CD4-positive, alpha-beta T cell treated with Interleukin-15 for 1 hour (primary cell): ENCODE data around the gene SERINC3.

Source experiments
- DNase-seq: peaks from one replicate; pipeline ENCODE4 v3.0.0-alpha.2; 2020

SERINC3 gene

DNA sequence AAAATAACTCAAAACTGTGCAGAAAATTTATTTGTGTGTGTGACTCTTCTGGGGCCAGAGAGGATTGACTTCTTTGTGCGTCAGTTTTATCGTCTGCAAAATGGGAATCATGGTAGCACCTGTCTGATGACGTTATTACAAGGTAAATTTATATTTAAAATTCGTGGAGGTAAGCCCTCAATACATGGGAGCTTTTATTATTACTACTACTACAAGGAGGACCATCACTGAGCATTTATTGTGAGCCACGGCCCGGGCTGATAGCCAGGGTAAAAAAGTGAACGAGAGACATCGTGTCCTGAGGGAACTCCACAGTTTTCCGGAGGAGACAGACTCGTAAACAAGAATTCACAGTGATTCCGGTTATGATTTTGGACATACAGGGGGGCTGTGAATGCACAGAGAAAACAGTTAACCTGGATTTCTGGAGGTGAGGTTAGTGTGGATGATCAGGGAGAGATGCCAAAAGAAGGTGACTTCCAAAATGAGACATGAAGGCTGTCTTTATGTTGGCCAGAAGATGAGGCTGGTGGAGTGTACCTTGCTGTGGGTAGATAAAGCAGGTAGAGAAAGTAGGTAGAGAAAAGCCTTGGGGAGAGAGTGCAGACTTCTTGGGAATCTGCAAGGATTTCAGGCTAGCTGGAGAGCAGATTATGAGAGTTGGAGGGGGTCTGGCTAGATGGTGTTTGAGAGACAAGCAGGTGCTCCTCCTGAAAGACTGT lies 10.6 kb upstream of the SERINC3 start:
- DNase-seq = no peak

DNA sequence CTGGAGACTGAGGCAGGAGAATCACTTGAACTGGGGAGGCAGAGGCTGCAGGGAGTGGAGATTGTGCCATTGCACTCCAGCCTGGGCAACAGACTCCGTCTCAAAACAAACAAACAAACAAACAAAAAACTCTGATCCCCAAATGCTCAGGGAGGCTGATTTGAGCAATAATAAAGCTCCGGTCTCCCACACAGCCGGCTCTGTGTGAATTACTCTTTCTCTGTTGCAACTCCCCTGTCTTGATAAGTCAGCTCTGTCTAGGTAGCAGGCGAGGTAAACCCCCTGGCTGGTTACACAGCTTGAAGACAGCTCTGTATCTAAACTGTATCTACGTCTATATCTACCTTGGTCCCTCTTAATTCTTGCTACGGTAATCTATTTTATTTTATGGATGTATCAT lies 6.4 kb upstream of the SERINC3 start:
- DNase-seq = no peak

DNA sequence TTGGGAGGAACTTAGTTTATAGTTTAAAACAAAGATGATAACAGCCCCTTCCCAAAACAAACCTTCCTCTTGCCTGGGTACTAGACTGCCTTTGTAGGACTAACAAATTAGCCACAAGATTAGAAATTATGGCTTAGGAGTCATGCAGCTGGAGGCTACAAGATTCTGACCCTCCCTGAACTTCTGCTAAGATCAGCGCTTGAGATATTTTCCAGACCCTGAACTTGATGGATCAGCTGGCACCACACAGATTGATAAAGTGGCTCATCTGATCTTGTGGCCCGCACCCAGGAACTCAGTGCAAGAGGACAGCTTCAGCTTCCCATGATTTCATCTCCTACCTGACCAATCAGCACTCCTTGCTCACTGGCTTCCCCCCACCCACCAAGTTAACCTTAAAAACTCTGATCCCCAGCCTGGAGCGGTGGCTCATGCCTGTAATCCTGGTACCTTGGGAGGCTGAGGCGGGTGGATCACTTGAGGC lies 5.9 kb upstream of the SERINC3 start:
- DNase-seq = no peak

DNA sequence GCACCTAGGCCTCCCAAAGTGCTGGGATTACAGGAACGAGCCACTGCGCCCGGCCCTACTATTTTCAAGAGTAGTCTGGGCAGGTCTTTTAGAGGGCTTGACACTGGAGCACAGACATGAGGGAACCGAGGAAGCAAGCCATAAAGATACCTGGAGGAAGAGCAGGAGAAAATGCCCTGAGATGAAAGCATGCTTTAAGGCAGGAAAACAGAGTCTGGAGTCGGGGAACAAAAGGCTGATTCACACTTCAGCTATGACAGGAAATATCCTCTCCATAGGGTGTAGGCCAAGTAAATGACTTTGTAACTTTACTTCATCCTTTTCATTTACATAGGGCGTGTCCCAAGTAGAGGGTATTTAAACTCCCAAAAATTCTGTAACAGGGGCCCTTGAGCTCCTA lies 4.3 kb upstream of the SERINC3 start:
- no peak for DNase-seq

DNA sequence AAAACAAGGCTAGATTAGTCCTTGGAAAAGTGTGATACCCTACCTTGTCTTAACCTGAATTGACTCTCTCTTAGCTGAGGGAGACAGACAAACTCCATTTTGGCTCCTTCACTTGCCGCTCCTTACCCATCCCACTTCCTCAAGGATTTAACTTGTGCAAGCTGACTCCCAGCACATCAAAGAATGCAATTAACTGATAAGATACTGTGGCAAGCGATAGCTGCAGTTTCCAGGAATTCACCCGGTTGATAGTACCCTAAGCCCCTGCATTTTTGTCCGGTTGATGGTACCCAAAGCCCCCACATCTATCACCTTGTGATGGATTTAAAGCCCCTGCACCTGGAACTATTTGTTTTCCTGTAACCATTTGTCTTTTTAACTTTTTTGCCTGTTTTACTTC lies 1.9 kb upstream of the SERINC3 start:
- DNase-seq = no peak

DNA sequence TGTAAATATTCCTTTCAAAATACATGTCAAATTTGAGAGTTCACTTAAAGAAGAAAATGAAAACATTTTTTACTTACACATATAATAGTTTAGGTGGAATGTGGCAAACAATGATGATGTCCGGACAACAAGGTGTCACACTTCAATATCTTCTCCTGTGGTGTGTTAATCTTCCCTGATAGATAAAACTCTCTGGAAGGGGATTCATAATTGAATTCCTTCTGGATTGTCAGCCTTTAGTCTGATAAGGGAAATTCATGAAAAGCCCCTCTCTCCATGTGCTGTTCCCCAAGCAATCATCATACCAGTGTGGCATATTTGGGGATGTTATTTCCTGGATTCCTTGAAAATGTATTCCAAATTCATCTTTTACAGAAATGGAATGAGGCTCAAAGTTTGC lies 971 bp upstream of the SERINC3 start:
- no peak for DNase-seq

DNA sequence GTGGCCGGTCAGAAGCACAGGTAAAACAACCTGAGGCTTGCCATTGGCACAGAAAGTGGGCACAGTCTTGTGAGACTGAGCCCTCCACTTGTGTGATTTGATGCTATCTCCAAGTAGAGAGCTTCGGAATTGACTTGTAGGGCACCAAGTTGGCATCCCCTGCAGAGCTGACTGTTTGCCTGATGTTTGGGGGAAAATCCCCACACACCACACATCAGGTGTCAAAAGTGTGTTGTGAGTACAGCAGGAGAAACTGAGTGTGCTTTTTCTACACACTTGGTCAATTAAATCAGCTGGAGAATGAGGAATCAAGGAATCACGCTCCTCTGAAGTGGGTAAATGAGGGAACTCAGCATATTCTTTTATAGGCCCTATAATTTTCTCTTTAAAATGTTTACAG lies 989 bp downstream of the SERINC3 start:
- DNase-seq = no peak

DNA sequence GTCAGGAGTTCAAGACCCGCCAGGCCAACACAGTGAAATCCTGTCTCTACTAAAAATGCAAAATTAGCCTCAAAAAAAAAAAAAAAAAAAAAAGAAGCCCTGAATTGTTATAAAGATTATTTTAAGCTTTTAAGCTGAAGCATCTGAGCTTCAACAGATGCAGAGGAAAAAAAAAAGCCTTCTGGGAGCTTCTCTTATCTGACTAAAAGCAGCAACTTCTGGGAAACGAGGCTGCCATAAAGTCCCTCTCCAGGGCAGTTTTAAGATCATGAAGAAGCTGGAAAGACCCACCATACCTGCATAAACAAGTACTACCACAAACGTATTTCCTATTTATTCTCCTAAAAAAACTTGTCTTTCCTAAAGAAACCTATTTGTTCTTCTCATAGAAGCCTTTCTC lies 3.6 kb downstream of the SERINC3 start:
- DNase-seq = no peak

DNA sequence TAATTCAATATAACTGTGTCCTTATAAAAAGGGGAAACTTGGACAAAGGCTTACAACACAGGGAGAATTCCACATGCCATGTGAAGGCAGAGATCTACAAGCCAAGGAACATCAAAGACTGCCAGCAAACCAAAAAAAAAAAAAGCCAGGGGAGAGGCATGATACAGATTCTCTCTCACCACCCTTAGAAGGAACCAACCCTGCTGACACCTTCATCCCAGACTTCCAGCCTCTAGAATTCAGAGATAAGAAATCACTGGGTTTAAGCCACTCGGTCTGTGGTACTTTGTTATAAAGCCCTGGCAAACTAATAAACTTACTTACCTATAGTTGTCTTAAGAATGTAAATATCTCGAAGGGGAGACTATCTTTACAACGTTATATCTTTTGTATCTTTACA lies 4.4 kb downstream of the SERINC3 start:
- DNase-seq = no peak

DNA sequence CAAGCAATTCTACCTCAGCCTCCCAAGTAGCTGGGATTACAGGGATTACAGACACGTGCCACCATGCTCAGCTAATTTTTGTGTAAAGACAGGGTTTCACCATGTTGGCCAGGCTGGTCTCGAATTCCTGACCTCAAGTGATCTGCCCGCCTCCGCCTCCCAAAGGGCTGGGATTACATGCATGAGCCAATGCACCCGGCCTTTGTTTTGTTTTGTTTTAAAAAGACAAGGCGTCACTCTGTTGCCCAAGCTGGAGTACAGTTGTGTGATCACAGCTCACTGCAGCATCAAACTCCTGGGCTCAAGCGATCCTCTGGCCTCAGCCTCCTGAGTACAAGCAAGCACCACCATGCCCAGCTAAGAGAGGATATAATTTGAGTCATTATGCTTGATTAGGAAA lies 5.4 kb downstream of the SERINC3 start:
- DNase-seq = no peak

DNA sequence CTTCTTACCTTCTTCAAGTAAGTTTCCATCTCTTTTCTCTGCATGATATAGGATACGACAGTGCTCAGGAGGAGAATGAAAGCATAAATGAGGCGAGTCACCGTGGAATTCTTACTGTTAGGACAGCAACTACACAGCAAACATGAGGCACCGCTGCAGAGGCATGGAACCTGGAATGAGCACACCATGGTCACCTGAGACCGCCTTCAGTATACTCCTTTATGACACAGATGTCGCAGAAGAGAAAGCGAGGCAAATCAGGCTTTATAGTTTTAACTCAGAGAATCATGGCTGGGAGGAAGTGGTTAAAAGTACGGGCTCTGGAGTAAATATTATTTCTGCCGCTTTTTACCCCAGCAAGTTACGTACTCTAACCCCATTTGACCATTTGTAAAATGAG lies 8.0 kb downstream of the SERINC3 start:
- DNase-seq = no peak

DNA sequence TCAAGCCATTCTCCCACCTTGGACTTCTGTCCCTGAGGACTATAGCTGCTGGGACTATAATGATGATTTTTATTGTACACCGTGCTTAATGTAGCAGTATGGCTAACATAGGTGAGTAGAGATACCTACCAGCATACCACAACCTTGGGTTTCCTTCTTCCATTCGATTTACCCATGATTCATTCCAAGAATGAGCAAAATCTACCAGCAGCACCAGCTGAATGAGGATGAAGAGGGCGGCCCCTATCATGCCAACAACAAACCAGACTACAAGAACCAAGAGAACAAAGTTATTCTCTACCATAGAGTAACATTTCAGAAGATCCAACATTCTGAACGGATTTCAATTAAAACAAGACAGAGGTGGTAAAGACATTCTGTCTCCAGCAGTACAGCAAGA lies 12.1 kb downstream of the SERINC3 start:
- no peak for DNase-seq

DNA sequence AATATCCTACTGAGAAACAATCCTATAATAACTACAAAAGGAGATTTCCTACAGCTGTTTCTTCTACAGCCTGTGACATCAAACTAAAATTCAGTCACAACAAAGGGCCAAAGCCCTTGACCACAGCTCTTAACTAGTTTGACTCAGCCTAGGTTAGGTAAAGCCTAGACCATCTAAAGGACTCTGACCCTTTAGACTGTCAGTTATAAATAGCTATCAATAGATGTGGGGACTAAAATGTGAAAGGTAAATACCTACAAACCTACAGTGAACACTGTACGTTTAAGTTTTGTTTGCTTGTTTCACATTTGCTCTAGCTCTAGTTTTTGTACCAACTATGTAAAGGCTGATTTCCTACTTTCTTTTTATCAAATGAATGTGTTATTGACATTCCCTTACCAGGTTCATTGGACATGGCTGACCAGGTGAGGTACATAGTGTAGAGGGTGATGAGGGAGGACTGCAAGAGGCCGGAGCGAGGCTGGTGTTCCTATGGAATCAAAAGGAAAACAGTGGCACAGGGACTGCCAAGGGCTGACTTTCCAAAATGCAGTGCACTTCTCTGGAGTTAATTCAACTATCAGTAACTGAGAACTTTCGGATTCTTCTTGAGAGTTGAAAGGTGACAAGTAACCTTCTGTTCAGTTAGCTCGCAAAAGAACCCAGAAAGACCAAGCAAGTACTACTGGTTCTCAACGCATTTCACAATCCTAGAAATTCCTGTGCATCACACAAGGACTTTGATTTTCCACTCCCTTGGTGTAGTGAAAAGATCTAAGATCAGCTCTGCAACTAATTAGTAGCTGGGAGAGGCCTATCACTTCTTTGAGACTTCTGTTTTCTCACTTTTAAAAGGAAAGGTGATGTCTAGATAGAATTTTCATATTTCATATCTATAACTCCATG lies 17.2 kb downstream of the SERINC3 start:
- DNase-seq = no peak

DNA sequence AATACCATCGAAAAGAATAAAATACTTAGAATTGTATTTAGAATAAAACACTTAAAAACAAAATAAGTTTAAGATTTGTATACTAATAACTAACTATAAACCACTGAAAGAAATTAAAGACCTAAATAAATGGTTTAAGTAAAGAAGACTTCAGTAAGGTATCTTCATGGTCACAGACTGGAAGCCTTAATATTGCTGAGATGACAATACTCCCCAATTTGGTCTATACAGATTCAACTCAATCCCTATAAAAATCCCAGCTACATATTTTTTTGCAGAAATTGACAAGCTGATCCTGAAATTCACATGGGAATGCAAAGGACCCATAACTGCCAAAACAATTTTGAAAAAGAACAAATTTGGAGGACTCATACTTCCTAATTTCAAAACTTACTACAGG lies 18.9 kb downstream of the SERINC3 start:
- DNase-seq = no peak

DNA sequence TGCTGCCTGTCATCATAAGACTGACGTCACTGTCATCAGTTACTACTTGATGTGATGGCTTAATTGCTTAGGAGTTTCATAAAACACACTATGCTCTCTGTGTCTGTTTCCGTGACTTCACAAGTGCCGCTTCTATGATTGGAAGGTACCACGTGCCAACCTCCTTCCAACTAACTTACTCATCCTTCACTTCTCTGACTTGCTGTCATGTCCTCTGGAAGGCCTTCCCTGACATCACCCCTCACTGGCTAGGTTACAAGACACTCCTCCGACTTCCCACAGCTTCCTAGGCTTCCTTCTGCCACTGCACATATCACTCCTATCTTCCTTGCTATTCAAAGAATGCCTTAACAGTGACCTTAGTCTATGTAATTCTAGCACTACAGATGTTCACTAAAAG lies 20.4 kb downstream of the SERINC3 start:
- no peak for DNase-seq

DNA sequence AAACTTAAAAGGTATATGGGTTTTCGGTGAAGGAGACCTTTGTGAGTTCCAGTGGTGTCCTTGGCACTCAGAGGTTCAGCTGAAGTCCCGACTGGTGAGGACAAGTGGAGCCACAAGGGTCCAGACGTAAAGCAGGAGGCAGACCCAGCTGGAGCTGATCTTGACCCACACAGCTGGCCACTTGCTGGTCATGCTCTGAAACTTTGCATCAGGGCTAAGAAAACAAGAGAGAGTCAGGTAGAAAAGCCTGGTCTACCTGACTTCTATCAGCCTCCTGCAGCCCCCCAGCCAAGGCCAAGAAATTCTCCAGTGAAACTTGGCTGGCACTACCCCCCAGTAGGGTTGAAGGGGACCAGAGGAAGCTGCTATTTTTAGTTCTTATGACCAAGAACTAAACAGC lies 21.6 kb downstream of the SERINC3 start:
- no peak for DNase-seq

DNA sequence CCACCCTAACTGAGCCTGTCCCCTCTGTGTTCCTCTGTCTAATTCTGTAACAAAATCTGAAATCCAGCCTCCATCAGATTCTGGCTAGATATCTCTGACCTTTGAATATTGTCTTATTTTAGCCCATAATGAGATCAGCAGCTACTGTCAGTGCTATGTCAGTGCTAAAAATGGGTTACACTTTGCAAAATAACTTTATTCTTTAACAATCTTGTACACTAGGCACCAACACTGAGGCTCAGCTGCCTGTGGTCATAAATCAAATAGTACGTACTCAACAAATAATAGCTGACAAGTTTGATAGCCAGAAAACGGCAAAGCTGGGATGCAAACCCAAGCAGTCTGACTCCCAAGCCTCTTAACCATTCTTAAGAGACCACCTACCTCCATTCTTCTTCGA lies 24.1 kb downstream of the SERINC3 start:
- no peak for DNase-seq

DNA sequence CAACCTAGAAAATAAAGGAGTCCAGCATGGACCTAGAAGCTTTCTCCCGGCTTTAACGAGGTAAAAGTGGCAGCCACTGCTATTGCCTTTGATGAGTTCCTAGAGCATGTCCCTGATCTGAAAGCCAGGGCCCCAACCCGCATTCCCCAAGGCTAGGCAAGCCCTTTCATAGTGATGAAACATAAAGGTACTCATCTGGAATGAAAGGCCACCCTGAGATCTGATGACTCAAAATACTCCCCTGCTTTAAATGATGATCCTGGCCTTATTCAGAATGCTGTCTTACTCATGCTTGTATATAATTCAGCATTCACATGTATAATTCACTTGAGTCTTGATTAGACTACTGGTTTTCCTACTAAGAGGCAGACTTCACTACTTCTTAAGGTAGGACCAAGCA lies 24.9 kb downstream of the SERINC3 start:
- no peak for DNase-seq

DNA sequence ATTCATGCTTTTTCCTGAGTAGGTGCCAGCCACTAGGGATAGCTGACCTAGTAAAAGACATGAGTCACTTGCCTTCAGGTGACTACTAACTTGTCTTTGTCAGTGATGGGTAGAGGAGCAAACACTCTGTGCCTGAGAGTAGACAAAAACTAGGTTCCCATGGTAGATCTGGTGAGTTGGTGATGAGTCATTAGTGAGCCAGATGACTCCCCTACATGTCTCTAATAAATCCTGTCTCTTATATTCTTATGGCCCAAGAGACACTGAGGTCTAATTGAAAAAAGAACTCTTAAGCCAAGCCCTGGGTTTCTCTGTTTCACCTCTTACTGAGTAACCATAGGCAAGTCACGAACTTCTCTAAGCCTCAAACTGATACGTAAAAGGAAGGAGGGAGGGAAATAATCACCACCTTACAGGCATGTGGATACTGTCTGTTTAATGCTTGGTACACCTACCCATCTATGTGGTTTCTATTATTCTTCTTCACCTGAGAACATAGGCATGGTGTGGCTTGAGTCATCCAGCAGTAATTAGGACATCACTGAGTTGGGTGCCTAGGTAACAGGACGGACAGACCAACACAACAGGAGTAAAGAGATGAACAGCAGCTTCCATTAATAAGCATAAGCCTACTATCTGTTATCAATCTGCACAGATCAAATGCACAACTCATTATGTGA lies 25.9 kb downstream of the SERINC3 start:
- DNase-seq = no peak

DNA sequence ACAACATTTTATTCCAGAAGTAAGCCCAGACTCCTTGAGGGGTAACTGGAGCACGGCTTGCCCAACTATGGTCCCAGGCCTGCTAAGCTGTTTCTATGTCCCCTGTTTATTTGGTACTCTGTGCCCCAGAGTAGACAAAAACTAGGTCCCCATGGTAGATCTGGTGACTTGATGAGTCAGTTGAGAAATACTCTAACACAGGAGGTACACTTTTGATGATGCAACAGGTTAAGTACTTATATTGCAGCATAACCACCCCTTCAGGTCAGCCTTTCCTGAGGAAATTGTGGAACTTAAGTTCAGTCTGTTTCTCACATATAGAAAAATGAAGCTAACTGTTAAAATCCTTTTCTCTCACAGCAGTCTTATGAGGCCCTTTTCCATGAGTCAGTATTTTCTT lies 26.6 kb downstream of the SERINC3 start:
- DNase-seq = no peak

DNA sequence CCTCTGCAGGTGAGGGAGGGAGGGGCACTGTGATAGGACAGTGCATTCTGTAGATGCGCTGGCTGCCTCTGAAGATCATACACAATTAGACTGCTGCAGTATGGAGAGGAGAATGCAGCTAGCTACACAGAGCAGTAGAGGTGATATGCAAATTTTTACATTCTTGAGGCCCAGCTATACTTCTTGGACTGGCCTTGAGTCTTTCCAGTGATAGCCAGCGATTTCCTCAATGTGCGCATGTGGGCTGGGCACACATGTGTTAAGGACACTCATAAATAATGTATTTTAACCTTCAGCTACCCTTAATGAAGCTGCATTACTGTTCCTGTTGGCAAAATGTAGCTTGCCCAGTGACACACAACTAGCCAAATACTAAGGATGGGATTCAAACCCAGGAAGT lies 27.2 kb downstream of the SERINC3 start:
- no peak for DNase-seq

DNA sequence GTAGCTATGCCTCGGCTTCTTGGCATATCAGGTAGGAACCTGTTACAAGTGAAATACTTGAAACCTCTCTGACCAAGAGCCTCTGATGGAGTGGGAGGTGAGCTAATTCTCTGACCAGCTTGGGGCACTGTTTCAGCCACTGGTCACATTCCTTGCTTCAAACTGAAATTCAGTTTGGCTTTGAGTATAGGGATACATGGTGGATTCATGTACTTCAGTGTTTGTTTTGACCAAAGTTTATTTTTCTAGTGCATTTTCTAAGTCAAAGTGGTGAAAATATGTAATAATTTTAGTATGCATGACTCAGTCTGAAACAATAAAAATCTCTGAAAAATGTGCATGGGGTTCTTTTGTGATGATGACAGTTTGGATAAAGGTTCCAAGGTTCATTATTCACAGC lies 27.6 kb downstream of the SERINC3 start:
- no peak for DNase-seq

DNA sequence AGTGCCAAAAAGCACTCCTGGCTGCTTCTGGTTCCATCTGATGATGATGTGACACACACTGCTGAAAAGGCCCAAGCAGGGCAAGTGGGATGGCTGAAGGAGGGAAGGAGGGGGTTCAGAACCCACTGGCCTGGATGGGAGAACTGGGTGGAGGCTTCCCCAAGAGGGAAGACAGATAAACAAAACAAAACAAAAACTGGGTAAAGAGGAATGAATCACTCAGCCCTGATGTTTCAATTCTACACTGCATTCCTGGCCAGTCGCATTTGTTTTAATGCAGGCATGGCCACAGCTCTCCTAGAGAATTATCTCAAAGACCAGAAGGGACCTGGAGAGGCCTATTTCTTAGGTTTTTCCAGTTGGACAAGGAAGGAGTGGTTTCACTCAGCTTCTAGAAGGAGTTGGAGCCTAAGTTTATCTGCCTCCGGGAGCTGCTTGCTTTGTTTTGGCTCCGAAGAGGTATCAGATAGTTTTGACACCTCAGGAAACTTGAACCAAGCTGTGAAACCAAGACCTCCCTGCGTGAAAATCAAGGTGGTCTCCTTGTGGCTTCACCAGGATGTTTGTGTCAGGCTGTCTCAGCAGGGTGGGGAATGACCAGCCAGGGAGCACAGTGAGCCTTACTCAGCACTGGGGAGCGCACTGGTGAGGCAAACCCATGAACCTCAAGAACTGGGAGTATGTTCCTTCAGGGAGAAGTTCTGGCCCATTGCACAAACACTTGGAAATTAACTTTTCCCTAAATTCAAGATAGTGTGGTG lies 30.1 kb downstream of the SERINC3 start:
- no peak for DNase-seq
